Activated CD4-positive, alpha-beta T cell treated with anti-CD3 and anti-CD28 coated beads, Interleukin-2, amount 10 ng/mL, durations not matched to agents 24 days and 14 days (primary cell): Measurements from ENCODE around the gene RNF26. TPM values are rescaled to one million over a fixed set of nuclear protein-coding genes. Genes with fewer than 3 reads are reported as not detected.

Experiments
- DNase-seq: peaks from one replicate; pipeline ENCODE4 v3.0.0; 2022
- H3K27ac Mint-ChIP-seq: one replicate; pipeline ENCODE4 v1.8.0; 2022; ENCODE audit warnings: mild to moderate bottlenecking, mixed read lengths
- H3K27me3 Mint-ChIP-seq: one replicate; pipeline ENCODE4 v1.8.0; 2022; ENCODE audit warnings: mixed read lengths
- H3K36me3 Mint-ChIP-seq: one replicate; pipeline ENCODE4 v1.8.0; 2022; ENCODE audit warnings: low read depth, mild to moderate bottlenecking, mixed read lengths
- H3K4me1 Mint-ChIP-seq: one replicate; pipeline ENCODE4 v1.8.0; 2021; ENCODE audit warnings: mixed read lengths
- H3K4me3 Mint-ChIP-seq: one replicate; pipeline ENCODE4 v1.8.0; 2022; ENCODE audit warnings: mild to moderate bottlenecking, moderate library complexity, mixed read lengths
- H3K9me3 Mint-ChIP-seq: one replicate; pipeline ENCODE4 v1.8.0; 2021; ENCODE audit warnings: mixed read lengths
- intact Hi-C: fragments of 100-400 bp; cut with micrococcal nuclease; formaldehyde crosslinking; loops from one replicate; pipeline ENCODE4 v1.15.1; 2023
- total RNA-seq: library from RNA; stranded (reverse); gene quantifications from 2 replicates; pipeline ENCODE4 v1.2.3, GENCODE V29; 2022

RNF26 gene
- total RNA-seq, result 26.5 and 26.8 TPM in 2 replicates

DNA sequence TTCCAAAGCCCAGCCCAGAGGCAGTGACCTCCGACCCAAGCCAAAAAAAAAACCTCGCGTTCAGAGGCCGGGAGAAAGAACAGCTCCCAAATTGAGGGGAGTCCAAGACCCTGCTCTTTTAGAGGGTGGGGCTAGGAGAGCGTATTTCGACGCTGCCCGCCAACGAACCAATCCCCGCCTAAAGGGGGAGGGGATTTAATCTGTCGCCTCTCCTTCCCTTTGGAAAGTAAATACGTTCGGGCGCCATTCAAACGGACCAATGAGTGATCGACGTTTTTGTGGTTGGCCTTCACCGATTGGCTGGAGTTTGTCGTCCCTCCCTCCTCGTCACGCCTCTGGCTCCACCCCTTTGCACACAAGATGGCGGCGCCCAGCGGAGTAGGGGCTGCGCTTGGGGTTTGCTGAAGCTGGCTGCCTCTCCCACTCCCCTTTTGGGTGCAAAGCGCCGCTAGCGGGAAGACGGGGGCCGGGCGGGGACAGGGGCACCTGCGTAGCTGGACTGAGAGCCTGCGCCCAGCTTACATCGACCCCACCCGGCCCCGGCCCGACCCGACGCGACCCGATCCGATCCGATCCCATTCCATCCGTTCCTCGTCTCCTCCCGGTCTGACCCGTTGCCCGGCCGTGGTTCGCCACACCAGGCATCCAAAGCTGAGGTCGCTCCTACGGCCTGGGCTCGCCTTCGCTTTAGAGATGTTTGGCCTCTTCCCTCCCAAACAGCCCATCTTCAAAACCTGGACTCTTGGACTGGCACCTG lies at the start of gene RNF26:
RNF26 (plus strand) TSS at position 354 of the 757 bp plus-strand sequence. CDS start 596 bp downstream, outside the sequence.
- Mint-ChIP-seq H3K27me3 (peaks cover 23% of the 10 kb centered on the region), H3K9me3 (no peaks in the 10 kb centered on the region), H3K4me3 (peak within 1 kb of the TSS; percentile 95), H3K4me1 (peaks cover 34% of the 10 kb centered on the region), H3K27ac (peak within 1 kb of the TSS; percentile 99), H3K36me3 (peaks cover 17% of the 10 kb centered on the region)
- DNase-seq, result peak; percentile 99
- intact Hi-C loops, result loop anchor here (1.0 kb wide), 2 partner anchors 11 to 128 kb away; partner anchors contain the start of gene CBL

DNA sequence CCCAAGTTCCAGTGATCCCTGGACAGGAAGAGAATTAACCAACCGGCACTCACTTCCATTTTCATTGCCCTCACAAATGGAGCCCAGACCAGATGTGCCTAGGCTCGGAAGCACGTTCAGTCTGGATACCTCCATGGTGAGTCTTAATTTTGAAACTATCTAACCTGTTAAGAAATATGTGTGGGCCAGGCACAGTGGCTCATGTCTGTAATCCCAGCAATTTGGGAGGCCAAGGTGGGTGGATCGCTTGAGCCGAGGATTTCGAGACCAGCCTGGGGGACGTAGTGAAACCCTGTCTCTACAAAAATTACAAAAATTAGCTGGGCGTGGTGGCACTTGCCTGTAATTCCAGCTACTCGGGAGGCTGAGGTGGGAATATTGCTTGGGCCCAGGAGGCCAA lies 48.9 kb upstream of the RNF26 start:
- Mint-ChIP-seq H3K9me3 (no peaks in the 10 kb centered on the region), H3K27me3 (no peaks in the 10 kb centered on the region), H3K4me1 (peaks cover 24% of the 10 kb centered on the region), H3K36me3 (peaks cover 36% of the 10 kb centered on the region), H3K27ac (peak overlapping the region; percentile 14), H3K4me3 (no peak overlapping the region)
- intact Hi-C loops, result no loop called here
- DNase-seq, result no peak

DNA sequence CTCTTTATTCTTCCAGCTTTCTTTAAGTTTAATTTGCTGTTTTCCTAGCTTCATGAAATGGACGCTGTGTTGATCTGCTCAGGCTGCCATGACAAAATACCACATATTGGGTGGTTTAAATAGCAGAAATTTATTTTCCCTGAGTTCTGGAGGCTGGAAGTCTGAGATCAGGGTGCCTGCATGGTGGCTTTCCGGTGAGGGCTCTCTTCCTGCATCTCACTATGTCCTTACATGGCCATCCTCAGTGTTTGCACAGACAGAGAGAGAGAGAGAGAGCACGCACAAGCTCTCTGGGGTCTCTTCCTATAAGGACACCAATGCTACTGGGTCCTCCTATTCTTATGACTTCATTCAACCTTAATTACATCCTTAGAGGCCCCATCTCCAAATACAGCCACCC lies 46.1 kb upstream of the RNF26 start:
- no peak overlapping the region for H3K4me3 Mint-ChIP-seq
- peaks cover 46% of the 10 kb centered on the region for H3K36me3 Mint-ChIP-seq
- H3K9me3 Mint-ChIP-seq, result no peaks in the 10 kb centered on the region
- H3K27me3 Mint-ChIP-seq, result no peaks in the 10 kb centered on the region
- intact Hi-C loops, result no loop called here
- peaks cover 14% of the 10 kb centered on the region for H3K4me1 Mint-ChIP-seq
- DNase-seq, result no peak
- H3K27ac Mint-ChIP-seq, result no peak overlapping the region

DNA sequence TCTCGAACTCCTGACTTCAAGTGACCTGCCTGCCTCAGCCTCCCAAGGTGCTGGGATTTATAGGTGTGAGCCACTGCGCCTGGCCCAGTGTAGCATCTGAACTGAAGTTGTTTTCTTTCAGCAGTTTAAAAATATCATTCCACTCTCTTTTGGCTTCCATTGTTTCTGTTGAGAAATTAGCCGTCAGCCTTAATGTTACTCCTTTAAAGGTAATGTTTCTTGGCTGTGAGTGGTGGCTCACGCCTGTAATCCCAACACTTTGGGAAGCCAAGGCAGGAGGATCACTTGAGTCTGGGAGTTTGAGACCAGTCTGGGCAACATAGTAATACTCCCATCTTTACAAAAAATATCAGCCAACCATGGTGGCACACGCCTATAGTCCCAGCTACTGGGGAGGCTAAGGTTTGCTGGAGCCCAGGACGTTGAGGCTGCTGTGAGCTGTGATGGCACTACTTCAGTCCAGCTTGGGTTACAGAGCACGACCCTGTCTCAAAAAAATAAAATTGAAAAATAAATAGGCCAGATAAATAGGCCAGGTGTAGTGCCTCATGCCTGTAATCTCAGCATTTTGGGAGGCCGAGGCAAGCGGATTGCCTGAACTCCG lies 43.3 kb upstream of the RNF26 start:
- no peak for DNase-seq
- H3K9me3 Mint-ChIP-seq, result no peaks in the 10 kb centered on the region
- H3K27me3 Mint-ChIP-seq, result no peaks in the 10 kb centered on the region
- H3K36me3 Mint-ChIP-seq, result peaks cover 35% of the 10 kb centered on the region
- no peak overlapping the region for H3K27ac Mint-ChIP-seq
- H3K4me3 Mint-ChIP-seq, result no peak overlapping the region
- intact Hi-C loops, result no loop called here
- no peaks in the 10 kb centered on the region for H3K4me1 Mint-ChIP-seq

DNA sequence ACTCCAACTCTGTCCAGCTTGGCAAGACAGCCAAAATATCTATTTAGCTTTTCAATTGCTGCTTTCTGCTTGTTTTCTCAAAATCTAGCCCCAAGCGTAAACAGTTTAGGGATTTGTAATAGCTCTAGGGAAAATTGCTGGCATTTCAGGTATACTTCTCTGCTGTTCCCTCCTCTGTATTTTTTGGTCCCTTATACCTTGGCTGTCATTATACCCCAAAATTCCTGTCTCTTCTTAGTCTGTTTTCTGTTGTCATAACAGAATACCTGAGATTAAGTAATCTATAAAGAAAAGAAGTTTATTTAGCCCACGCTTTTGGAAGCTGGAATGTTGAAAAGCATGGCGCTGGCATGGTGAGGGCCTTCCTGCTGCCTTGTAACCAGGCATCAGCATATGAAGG lies 40.9 kb upstream of the RNF26 start:
- Mint-ChIP-seq H3K27ac (no peak overlapping the region), H3K27me3 (no peaks in the 10 kb centered on the region), H3K36me3 (peaks cover 36% of the 10 kb centered on the region), H3K4me3 (no peak overlapping the region), H3K4me1 (no peaks in the 10 kb centered on the region), H3K9me3 (no peaks in the 10 kb centered on the region)
- no peak for DNase-seq
- intact Hi-C loops, result no loop called here

DNA sequence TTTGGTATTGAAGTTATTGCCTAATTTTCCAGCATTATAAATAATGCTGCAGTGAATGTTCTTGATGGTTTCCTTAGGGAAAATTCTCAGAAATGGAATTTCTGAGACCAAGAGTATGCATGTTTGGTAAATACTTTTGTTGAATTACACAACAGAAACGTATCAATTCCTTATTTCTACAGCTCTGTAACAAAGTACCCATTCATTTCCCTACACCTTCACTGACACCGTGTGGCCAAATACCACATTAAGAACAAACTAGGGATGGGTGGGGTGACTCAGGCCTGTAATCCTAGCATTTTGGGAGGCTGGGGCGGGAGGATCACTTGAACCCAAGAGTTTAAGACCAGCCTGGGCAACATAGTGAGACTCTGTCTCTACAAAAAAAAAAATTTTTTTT lies 39.1 kb upstream of the RNF26 start:
- no peak for DNase-seq
- intact Hi-C loops, result no loop called here
- H3K27ac Mint-ChIP-seq, result no peak overlapping the region
- H3K4me3 Mint-ChIP-seq, result no peak overlapping the region
- peaks cover 49% of the 10 kb centered on the region for H3K36me3 Mint-ChIP-seq
- H3K9me3 Mint-ChIP-seq, result no peaks in the 10 kb centered on the region
- H3K27me3 Mint-ChIP-seq, result no peaks in the 10 kb centered on the region
- H3K4me1 Mint-ChIP-seq, result no peaks in the 10 kb centered on the region

DNA sequence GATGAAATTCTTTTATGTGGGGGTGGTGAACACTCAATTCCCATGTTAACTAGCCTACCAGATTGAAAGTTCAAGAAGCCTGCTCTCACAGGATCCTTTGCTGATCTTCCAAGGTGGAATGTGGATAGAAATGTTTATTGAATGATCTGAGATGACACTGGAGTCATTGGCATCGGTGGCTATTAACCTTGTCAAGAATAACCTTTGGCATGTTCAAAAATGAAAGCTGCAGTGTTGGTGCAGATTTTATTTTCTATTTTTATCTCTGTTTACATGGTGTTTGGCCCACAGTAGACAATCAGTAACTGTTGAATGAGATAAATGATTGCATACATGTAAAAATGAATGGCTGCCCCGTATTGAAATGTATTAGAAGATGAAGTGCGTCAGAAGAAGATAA lies 36.4 kb upstream of the RNF26 start:
- no peaks in the 10 kb centered on the region for H3K9me3 Mint-ChIP-seq
- intact Hi-C loops, result no loop called here
- no peak overlapping the region for H3K4me3 Mint-ChIP-seq
- DNase-seq, result no peak
- H3K27ac Mint-ChIP-seq, result no peak overlapping the region
- H3K36me3 Mint-ChIP-seq, result peaks cover 52% of the 10 kb centered on the region
- H3K27me3 Mint-ChIP-seq, result no peaks in the 10 kb centered on the region
- no peaks in the 10 kb centered on the region for H3K4me1 Mint-ChIP-seq

DNA sequence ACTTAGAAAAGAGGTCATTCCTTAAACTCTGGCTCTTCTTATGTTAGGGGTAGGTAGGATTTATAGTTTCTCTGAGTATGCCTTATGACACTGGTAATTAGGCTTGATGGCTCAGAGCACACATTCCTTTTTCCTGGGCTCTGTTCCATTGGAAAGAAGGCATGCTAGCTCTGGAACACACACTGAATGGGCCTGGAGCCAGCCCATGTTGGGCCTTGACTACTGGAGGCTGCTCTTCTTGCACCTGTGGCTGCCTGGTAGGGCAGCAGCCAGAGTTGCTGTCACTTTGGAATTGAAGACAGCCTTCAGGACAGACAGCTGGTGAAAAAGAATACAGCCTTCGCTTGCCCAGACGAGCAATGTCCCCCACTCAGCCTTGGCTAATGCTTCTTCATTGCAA lies 35.6 kb upstream of the RNF26 start:
- no peaks in the 10 kb centered on the region for H3K9me3 Mint-ChIP-seq
- intact Hi-C loops, result no loop called here

DNA sequence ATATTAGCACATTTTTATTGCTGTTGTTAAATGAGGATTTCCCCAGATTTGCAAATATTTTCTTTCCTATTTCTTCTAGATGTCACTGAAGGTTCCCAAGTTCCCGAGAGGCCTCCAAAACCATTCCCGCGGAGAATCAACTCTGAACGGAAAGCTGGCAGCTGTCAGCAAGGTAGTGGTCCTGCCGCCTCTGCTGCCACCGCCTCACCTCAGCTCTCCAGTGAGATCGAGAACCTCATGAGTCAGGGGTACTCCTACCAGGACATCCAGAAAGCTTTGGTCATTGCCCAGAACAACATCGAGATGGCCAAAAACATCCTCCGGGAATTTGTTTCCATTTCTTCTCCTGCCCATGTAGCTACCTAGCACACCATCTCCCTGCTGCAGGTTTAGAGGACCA lies 34.9 kb upstream of the RNF26 start:
- no peak for DNase-seq
- Mint-ChIP-seq H3K36me3 (peaks cover 61% of the 10 kb centered on the region), H3K4me3 (no peak overlapping the region), H3K4me1 (no peaks in the 10 kb centered on the region), H3K9me3 (no peaks in the 10 kb centered on the region), H3K27ac (no peak overlapping the region), H3K27me3 (no peaks in the 10 kb centered on the region)
- intact Hi-C loops, result no loop called here

More for the DNA sequence above, 35.6 kb upstream of the RNF26 start:
- H3K4me3 Mint-ChIP-seq, result no peak overlapping the region
- peaks cover 60% of the 10 kb centered on the region for H3K36me3 Mint-ChIP-seq
- no peak for DNase-seq
- H3K27ac Mint-ChIP-seq, result no peak overlapping the region
- H3K27me3 Mint-ChIP-seq, result no peaks in the 10 kb centered on the region
- no peaks in the 10 kb centered on the region for H3K4me1 Mint-ChIP-seq

DNA sequence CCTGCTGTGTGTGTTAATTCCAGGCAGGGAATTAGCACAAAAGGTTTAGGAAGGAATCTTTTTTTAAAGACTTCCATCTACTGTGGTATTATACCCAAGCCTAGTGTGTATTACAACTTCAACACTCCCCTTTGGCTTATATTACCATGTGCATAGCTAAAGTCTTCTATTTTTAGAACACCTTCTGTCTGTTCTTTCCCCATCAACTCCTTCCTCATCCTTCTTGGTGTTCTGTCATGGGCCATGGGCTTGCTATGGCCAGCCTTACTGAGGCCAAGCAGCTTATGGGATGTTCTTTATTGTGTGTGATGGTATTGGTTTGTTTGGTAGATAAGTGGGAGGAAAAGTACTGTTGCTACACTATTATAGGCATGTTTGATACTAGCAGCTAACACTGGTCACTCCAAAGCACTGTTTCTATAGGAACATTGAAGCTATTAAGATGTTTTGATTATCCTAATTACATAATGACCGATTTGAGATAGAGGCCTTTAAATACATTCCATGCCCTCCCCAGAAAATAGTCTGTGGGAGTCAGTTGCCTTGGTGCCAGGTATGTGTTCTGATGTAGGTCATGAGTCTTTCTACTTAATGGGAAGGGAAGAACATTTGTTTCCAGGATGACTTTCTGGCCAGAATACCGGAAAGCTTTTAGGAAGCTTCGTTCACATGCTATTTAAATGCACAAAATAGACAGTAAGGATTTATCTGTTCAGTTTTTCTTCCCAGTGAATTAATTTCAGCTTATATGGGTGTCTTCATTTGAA lies 33.9 kb upstream of the RNF26 start:
- Mint-ChIP-seq H3K4me3 (no peak overlapping the region), H3K36me3 (peaks cover 64% of the 10 kb centered on the region), H3K27ac (no peak overlapping the region), H3K4me1 (peaks cover 8% of the 10 kb centered on the region), H3K27me3 (no peaks in the 10 kb centered on the region), H3K9me3 (no peaks in the 10 kb centered on the region)
- intact Hi-C loops, result no loop called here
- no peak for DNase-seq

DNA sequence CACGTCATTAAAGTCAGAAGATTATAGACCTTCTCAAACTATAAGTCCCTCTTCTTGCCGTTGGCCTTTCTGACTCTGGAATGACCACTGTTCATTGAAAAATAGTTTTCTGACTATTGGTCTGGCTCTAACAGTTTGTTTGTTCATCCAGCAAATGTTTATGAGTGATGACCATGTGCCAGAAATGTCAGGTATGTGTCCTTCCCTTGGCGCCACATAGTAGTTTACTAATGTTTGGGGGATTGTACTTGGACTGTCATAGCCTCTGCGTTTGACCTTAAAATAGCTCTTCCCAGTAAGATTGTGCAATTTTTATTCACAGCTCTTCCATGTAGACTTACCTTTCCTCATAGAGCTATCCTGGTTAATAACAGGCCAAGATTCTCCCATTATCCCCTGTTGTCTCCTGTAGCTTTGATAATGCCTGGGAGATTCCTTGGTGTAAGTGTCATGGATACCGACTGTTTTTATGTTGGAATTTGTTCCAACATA lies 31.1 kb upstream of the RNF26 start:
- Mint-ChIP-seq H3K4me3 (no peak overlapping the region), H3K27me3 (no peaks in the 10 kb centered on the region), H3K27ac (no peak overlapping the region), H3K9me3 (no peaks in the 10 kb centered on the region), H3K36me3 (peaks cover 56% of the 10 kb centered on the region), H3K4me1 (peaks cover 25% of the 10 kb centered on the region)
- intact Hi-C loops, result no loop called here
- no peak for DNase-seq

DNA sequence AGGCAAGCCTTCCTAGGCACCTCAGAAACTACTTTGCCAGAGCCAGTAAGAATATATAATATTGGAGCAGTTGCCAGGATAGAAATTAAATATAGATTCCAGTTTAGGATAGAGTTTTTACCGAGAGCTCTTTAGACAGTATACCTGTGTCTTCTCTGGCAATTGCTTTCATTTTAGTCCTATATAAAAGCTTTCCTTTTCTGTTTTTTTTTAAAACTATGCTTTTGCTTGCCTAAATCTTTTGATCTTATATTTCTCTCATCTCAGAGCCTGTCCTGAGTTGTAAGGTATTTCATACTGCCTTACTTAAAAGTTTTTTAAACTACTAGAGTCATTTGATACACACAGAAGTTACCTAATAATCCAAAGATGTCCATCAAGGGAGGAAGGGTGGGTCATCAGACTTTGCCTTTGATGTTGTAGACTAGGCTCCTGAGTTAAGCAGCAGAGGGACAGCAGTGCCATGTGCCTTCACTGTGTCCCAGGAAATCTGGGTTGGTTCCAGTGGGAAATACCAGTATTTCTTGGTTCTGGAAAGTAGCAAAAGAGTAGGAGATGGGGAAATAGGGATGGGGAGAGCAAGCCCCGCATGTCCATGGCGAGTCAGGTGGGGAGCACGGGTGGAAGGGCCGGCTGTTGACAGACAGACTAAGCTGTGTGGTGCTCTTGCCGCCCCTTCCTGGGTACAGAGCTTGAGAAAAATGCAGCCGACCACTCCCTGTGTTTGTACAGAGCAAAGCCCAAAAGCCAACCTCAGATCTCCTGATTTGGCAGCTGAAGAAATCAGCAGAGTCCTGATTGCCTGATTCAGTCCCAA lies 28.6 kb upstream of the RNF26 start:
- intact Hi-C loops, result loop anchor here (1.0 kb wide), 1 partner anchor 16 kb away; no protein-coding TSS in a partner anchor
- Mint-ChIP-seq H3K9me3 (no peaks in the 10 kb centered on the region), H3K27ac (peak overlapping the region; percentile 89), H3K4me1 (peaks cover 25% of the 10 kb centered on the region), H3K4me3 (peak overlapping the region; percentile 32), H3K36me3 (peaks cover 36% of the 10 kb centered on the region), H3K27me3 (no peaks in the 10 kb centered on the region)
- DNase-seq, result peak; percentile 55

DNA sequence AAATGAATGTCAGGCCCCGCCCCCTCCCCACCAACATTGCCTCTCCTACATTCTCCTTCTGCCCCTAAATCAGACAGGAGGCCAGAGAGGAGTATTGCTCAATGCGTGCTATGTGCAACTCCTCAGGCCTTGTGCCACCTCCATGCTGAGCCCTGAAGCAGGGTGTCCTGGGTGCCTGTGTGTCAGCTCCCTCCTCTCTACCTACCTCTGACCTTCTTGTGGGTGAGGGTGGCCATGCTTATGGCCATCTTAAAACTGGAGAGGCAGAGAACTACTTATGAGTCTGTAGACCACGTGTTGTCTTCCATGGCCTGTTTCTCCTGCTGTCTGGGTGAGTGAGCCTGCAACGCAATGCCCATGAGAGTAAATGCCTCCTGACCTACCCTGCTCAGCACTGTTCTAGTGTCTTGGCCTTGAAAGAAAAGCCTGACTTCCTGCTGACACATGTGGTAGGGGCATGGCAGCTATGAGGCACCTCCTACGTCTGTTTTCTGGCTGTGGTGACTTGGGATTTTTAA lies 27.9 kb upstream of the RNF26 start:
- Mint-ChIP-seq H3K4me3 (peak overlapping the region; percentile 65), H3K4me1 (peaks cover 25% of the 10 kb centered on the region), H3K36me3 (peaks cover 32% of the 10 kb centered on the region), H3K9me3 (no peaks in the 10 kb centered on the region), H3K27me3 (no peaks in the 10 kb centered on the region), H3K27ac (peak overlapping the region; percentile 89)
- peak; percentile 75 for DNase-seq
- intact Hi-C loops, result loop anchor here (1.0 kb wide), 1 partner anchor 15 kb away; no protein-coding TSS in a partner anchor
